MCF 10A (cell line): Measurements from ENCODE around the gene CCDC68. TPM values are rescaled to one million over a fixed set of nuclear protein-coding genes. Genes with fewer than 3 reads are reported as not detected.
"Not testable (repeated sequence)": the region's sequence is repeated elsewhere in the genome, so short reads cannot be mapped to it uniquely, and the experiment has no call there.

Experiments used
- BruUV-seq: library from RNA; stranded (reverse); fragments of 400-500 nt; replicated peaks from 2 replicates; lab custom pipeline; 2021; lab: Mats Ljungman, UMichigan
- CTCF ChIA-PET: fragments of 300-600 bp; sonication (Branson Sonifier 250); formaldehyde crosslinking; extraction: SDS; loops from one replicate; lab custom pipeline; 2021; ENCODE audit warnings: antibody characterized with exemption, inconsistent platforms; lab: Yijun Ruan, JAX
- POLR2A ChIA-PET: fragments of 300-600, 350-650 bp; sonication (Branson Sonifier 250); formaldehyde crosslinking; extraction: SDS; loops from one replicate; lab custom pipeline; 2020; ENCODE audit warnings: antibody characterized with exemption, inconsistent platforms; lab: Yijun Ruan, JAX
- DNase-seq: peaks from one replicate; pipeline ENCODE4 v3.0.0-alpha.2; 2018; ENCODE audit not compliant: unreplicated experiment
- H3K27ac Mint-ChIP-seq: one replicate; pipeline ENCODE4 v1.8.0; 2022; ENCODE audit warnings: mild to moderate bottlenecking, low read depth, mixed read lengths; ENCODE audit not compliant: unreplicated experiment
- H3K27me3 Mint-ChIP-seq: one replicate; pipeline ENCODE4 v1.8.0; 2022; ENCODE audit warnings: mixed read lengths; ENCODE audit not compliant: insufficient read depth, unreplicated experiment
- H3K36me3 Mint-ChIP-seq: one replicate; pipeline ENCODE4 v1.8.0; 2022; ENCODE audit warnings: mild to moderate bottlenecking, moderate library complexity, mixed read lengths; ENCODE audit not compliant: insufficient read depth, unreplicated experiment
- H3K4me1 Mint-ChIP-seq: one replicate; pipeline ENCODE4 v1.8.0; 2022; ENCODE audit warnings: mixed read lengths; ENCODE audit not compliant: insufficient read depth, unreplicated experiment
- H3K4me3 Mint-ChIP-seq: one replicate; pipeline ENCODE4 v1.8.0; 2022; ENCODE audit warnings: mild to moderate bottlenecking, moderate library complexity, mixed read lengths; ENCODE audit not compliant: unreplicated experiment
- H3K9me3 Mint-ChIP-seq: one replicate; pipeline ENCODE4 v1.8.0; 2022; ENCODE audit warnings: mixed read lengths; ENCODE audit not compliant: unreplicated experiment
- CTCF ChIP-seq: fragments of 200-600 bp; IDR thresholded peaks from one replicate; pipeline ENCODE4 v1.8.0; 2022; ENCODE audit warnings: antibody characterized with exemption, mild to moderate bottlenecking; ENCODE audit not compliant: unreplicated experiment
- intact Hi-C: fragments of 100-400 bp; cut with micrococcal nuclease; formaldehyde crosslinking; loops from 2 replicates; pipeline ENCODE4 v1.14.1; 2022
- total RNA-seq: library from RNA; stranded (reverse); gene quantifications from 2 replicates; pipeline ENCODE4 v1.2.3, GENCODE V29; 2022

Gene CCDC68
- total RNA-seq, 1 experiment from 2014 or later = 3.3 TPM

DNA sequence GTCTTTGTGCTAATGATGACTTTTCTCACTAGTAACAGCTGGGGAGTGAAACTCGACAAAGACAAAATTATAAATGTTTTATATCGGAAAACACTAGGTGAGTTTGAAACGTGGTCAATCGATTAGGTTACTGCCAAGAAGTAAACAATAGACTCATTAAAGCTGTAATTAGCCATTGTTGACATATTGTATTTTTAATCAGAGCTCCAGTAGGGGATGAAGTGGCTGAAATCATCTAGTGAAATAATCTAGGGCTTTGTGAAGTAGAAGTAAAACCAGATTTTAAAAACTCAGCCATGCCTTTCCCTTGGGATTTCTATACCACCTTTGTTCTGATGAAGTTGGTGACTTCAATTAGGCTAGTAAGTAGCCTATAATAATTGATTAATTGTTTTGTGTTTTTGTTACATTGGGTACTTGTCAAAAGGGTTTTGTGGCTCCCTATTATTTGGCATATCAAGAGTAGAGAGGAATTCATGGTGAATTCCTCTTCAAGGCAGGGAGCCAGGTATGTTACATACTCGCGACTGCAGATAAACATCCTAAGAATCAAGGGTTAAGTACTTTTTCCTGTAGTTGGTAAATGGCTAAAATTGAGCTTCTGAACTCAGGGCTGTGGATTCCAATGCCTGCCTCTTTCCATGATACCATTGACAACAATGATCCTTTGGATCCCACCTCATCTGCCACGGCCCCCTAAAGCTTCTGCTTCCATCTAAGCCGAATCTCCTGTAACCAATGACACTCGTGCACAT, 99.4 kb downstream of the CCDC68 start:
- TF ChIP-seq CTCF = no peak
- Mint-ChIP-seq H3K36me3 (no peaks in the 10 kb centered on the region), H3K27me3 (no peaks in the 10 kb centered on the region), H3K4me3 (no peak overlapping the region), H3K27ac (no peak overlapping the region), H3K4me1 (peaks cover 6% of the 10 kb centered on the region), H3K9me3 (no peaks in the 10 kb centered on the region)
- no peak for DNase-seq
- POLR2A ChIA-PET = interaction anchor here (0.7 kb wide), 1 partner anchor 31 kb away, joined by 4 read pairs; the partner anchor contains the start of gene RAB27B
- intact Hi-C loops = no loop called here
- BruUV-seq = no TSS peak
- CTCF ChIA-PET = interaction anchor here (1.2 to 1.5 kb wide), 2 partner anchors 12 kb away, joined by 4 to 8 read pairs; no protein-coding TSS in a partner anchor

DNA sequence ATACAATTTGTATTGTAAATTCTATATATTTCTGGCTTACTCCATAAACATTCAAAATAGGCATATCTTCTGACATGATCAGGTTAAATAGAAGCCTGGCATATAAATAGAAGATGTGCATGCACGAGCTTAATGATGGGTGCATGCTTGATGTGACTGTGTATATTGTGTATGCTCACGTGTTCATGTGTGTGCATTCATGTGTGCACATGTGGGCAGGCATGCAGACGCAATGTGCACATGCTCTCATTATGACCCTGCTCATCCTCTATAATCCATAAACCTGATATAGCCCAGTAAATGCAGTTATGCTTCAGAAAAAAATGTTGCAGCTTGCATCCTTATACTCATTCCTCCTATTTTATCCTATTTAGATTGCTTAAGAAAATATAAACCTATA, 101.8 kb downstream of the CCDC68 start:
- Mint-ChIP-seq H3K27ac (no peak overlapping the region), H3K4me3 (no peak overlapping the region), H3K9me3 (no peaks in the 10 kb centered on the region), H3K4me1 (peaks cover 20% of the 10 kb centered on the region), H3K27me3 (no peaks in the 10 kb centered on the region), H3K36me3 (no peaks in the 10 kb centered on the region)
- ChIA-PET CTCF (no interaction called here), POLR2A (interaction anchor here (1.5 to 1.9 kb wide), 2 partner anchors 8 to 9 kb away, joined by 5 read pairs; no protein-coding TSS in a partner anchor)
- no peak for TF ChIP-seq CTCF
- no peak for DNase-seq
- BruUV-seq = no TSS peak
- intact Hi-C loops = no loop called here

DNA sequence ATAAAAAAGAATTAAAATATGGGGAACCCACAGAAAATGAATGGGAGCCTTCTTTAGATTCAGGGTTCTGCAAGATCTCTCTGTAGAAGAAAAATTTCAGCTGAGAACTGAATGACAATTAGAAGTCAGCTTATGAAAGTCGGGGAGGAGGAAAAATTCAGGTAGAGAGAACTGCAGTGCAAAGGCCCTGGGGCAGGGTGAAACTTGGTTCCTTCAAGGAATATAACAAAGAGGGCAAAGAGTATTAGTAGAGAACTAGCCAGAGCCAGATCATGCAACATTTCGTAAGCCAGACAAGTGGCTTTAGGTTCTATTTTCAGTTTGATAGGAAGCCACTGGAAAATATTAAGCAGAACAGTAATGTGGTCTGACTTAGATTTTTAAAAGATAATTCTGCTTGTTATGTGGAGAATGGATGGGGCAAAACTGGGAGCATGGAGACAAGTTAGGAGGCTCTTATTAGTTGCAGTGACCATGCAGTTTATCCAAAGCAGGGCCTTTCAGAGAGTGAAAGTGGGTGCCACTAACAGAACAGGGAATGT, 103.1 kb downstream of the CCDC68 start:
- Mint-ChIP-seq H3K36me3 (no peaks in the 10 kb centered on the region), H3K4me3 (no peak overlapping the region), H3K4me1 (peaks cover 25% of the 10 kb centered on the region), H3K27ac (no peak overlapping the region), H3K27me3 (no peaks in the 10 kb centered on the region), H3K9me3 (no peaks in the 10 kb centered on the region)
- ChIA-PET POLR2A (interaction anchor here (1.4 to 1.9 kb wide), 2 partner anchors 9 kb away, joined by 4 to 5 read pairs; no protein-coding TSS in a partner anchor), CTCF (interaction anchor here (1.6 to 1.7 kb wide), 2 partner anchors 10 to 12 kb away, joined by 4 to 7 read pairs; no protein-coding TSS in a partner anchor)
- DNase-seq = no peak
- TF ChIP-seq CTCF = no peak
- BruUV-seq = no TSS peak
- intact Hi-C loops = no loop called here

DNA sequence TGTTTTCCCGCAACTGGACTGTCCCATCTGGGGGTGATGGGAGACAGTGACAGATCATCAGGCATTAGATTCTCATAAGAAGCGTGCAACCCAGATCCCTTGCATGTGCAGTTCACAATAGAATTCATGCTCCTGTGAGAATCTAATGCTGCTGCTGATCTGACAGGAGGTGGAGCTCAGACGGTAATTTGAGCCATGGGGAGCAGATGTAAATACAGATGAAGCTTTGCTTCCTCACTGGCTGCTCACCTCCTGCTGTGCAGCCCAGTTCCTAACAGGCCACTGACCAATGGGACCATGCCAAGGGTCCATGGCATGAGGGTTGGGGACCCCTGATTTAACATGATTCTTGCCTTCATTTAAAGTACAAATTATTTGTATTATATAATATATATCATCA, 104.2 kb downstream of the CCDC68 start:
- H3K9me3 Mint-ChIP-seq, H3K4me3 Mint-ChIP-seq, H3K27ac Mint-ChIP-seq, H3K27me3 Mint-ChIP-seq, intact Hi-C loops, H3K36me3 Mint-ChIP-seq, BruUV-seq: not testable (repeated sequence)
- ChIA-PET CTCF (interaction anchor here (0.6 to 1.7 kb wide), 3 partner anchors 11 to 128 kb away, joined by 3 to 7 read pairs (median 4); no protein-coding TSS in a partner anchor), POLR2A (interaction anchor here (1.4 kb wide), 1 partner anchor 8 kb away, joined by 4 read pairs; no protein-coding TSS in a partner anchor)
- peaks cover 20% of the 10 kb centered on the region for H3K4me1 Mint-ChIP-seq
- DNase-seq = peak; percentile 11
